Epithelial cell of esophagus (primary cell): Measurements from ENCODE around the gene SSR3.

Source experiments
- DNase-seq: peaks from one replicate; pipeline ENCODE4 v3.0.0; 2010; ENCODE audit warnings: low read depth
- H3K4me3 ChIP-seq: 2 replicates; pipeline ENCODE4 v1.5.1; 2011; ENCODE audit warnings: mild to moderate bottlenecking, low read length, control low read depth
- CTCF ChIP-seq: IDR thresholded peaks from 2 replicates; pipeline ENCODE4 v1.5.1; 2011; ENCODE audit warnings: low read depth, mild to moderate bottlenecking, low read length, control low read depth, inconsistent platforms; ENCODE audit not compliant: insufficient read depth; ENCODE audit errors: missing control alignments

SSR3 gene

GRCh38 chr3:156559321-156559720, 4.4 kb upstream of the SSR3 start:
- TF ChIP-seq CTCF = no peak
- no peak for DNase-seq

GRCh38 chr3:156558389-156558788, 3.5 kb upstream of the SSR3 start:
- no peak for DNase-seq
- H3K4me3 ChIP-seq = no peak overlapping the region
- no peak for TF ChIP-seq CTCF

More at GRCh38 chr3:156559321-156559720, 4.4 kb upstream of the SSR3 start:
- H3K4me3 ChIP-seq = no peak overlapping the region

GRCh38 chr3:156554515-156554841, 439 bp downstream of the SSR3 start:
- no peak for TF ChIP-seq CTCF
- no peak for DNase-seq
- H3K4me3 ChIP-seq = peak overlapping the region; percentile 87

- DNase-seq = peak; percentile 47
- TF ChIP-seq CTCF = no peak
- peak overlapping the region; percentile 87 for H3K4me3 ChIP-seq
Measured at GRCh38 chr3:156553705-156554356, 1.1 kb downstream of the SSR3 start.

- DNase-seq = no peak
- TF ChIP-seq CTCF = no peak
- peak overlapping the region; percentile 87 for H3K4me3 ChIP-seq
Measured at GRCh38 chr3:156552973-156553372, 1.9 kb downstream of the SSR3 start.

DNA sequence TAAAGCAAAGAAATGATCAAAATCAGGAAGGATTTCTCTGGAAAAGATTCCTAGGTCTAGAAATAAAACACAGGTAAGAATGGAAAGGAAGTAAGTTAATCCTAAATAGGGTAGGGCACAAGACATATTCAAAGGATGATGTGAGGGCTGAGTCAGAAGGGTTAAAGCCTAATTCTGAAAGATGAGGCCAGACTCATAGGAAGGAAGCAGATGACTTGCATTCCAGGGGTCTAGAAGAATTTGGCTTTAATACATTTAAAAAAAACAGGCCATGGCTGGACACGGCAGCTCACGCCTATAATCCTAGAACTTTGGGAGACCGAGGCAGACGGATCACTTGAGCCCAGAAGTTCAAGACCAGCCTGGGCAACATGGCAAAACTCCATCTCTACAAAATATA, 3.2 kb downstream of the SSR3 start:
- H3K4me3 ChIP-seq = no peak overlapping the region
- no peak for TF ChIP-seq CTCF
- DNase-seq = peak; percentile 82

DNA sequence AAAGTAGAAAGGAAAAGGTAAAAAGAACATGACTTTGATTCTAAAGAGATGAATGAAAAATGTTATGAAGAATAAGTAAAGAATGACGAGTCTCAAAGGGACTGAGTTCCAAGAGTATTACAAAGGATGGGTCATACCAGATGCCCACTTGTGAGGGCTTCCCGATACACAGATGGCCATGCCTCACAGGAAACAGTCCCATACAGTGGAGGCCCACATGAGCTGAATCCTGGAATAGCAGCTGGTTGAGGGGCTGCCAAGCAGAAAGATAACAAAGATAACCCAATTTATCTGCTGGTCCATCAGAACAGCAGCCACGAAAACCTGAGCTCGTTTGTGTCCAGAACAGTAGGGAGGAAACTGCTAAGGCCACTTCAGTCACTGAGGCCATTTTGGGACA, 3.7 kb downstream of the SSR3 start:
- no peak for TF ChIP-seq CTCF
- peak; percentile 25 for DNase-seq
- H3K4me3 ChIP-seq = no peak overlapping the region
